ENCODE results near the gene SHROOM3. TPM values are rescaled to one million over a fixed set of nuclear protein-coding genes. Genes with fewer than 3 reads are reported as not detected.

Gene SHROOM3
- 8.9 to 15.6 TPM (median 12.5 TPM) in 5 replicates for total RNA-seq (2022; extraction: Qiagen RNA extraction)

DNA sequence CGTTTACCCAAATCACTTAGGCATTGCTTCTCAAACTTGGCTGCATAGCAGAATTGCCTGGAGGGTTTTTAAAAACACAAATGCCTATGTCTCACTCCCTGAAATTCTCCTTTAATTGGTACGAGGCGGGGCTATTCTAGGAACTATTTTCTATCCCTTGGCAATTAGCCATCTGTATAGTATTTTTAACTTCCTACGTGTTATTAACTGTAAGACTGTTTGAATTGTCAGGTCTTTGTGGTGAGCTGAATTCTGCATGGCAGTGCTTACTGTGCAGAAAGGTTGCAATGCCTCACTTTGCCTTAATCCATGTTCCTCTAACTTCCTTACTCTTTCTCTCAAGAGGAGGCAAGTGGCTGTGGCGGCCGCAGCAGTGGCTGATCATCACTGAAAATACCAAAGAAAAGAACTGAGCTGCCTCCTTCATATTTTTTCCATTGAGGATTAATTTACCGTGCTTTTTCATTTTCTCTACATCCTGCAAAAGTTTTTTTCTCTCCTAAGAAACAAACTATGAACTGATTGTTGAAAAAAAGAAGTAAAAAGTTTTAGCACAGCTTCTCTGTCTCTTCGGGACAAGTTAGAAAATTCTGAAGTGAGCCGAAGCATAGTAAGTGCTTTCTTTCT lies at the start of gene SHROOM3:
Gene SHROOM3 (plus strand): TSS at position 329 of the 627 bp plus-strand sequence. CDS start 824 bp downstream, outside the sequence.

DNA sequence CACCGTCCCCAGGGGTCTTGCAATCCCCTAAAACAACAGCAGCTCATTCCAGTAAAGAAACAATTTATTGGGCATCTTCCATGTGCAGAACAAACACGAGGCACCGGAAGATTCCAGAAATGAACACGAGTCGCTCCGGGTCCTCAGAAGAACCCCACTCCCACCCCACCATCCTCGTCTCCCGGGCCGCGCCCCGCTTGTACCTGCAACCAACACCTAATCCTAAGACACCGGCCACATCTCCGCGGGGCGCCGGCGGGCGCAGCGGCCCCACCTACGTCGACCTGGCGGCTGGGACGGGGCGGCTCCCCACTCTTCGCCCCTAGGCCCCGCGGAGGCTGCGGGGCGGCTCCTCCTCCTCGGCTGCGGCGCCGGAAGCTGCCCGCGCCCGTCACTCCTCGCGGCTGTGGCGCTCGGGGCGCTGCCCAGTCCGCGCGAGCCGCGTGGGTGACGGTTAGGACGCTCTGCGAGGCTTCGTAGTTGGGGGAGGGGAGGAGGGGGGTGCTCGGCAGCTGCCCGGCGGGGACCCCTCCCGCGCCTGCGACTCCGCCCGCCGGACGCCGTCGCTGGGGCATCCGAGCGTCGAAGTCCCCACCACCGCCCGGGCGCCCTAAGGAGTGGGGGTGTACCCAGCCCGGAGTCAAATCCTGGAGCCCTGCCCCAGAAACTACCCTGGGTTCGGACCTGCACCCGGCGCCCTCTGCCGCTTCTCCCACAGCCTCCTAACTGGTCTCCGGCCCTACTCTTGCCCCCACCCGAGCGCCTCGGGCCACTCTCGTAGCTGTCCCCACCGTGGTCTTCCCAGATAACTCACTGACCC lies 14.1 kb upstream of the SHROOM3 start, which contains the start of gene CCDC158:
Gene CCDC158 (minus strand): TSS at position 380 of the 820 bp plus-strand sequence. CDS start 17,934 bp downstream, outside the sequence.

Other genes with a start within 250 kb of the SHROOM3 start
- gene SCARB2, start 221.4 kb upstream of the SHROOM3 start, total RNA-seq (2022; extraction: Qiagen RNA extraction), result 42.0 to 53.9 TPM (median 51.7 TPM) in 5 replicates
- gene FAM47E, start 183.5 kb upstream of the SHROOM3 start, total RNA-seq (2022; extraction: Qiagen RNA extraction), result 0.06 to 0.16 TPM (median 0.07 TPM) in 3 of 5 replicates, not detected in the others
- gene STBD1, start 128.5 kb upstream of the SHROOM3 start, total RNA-seq (2022; extraction: Qiagen RNA extraction), result 10.4 to 12.7 TPM (median 10.7 TPM) in 5 replicates
- 0.06 TPM in 1 of 5 replicates, not detected in the others for gene CCDC158, start 14.1 kb upstream of the SHROOM3 start, total RNA-seq (2022; extraction: Qiagen RNA extraction)

Data from A549 treated with Mapracorat at 1 μM for 4 hours (cell line).